B cell (primary cell): ENCODE results near the gene PTRH2.

ENCODE experiments used
- EZH2 ChIP-seq: IDR thresholded peaks from 2 replicates; pipeline ENCODE4 v1.6.1; 2012; ENCODE audit warnings: borderline replicate concordance, low read depth, mild to moderate bottlenecking, moderate library complexity, low read length; ENCODE audit not compliant: insufficient read depth, poor library complexity, severe bottlenecking
- TF ChIP-seq, protein P1 (sequence below): fragments of 200-600 bp; IDR thresholded peaks from one replicate; pipeline ENCODE4 v1.8.0; 2022; ENCODE audit warnings: antibody characterized with exemption, mild to moderate bottlenecking

DNA sequence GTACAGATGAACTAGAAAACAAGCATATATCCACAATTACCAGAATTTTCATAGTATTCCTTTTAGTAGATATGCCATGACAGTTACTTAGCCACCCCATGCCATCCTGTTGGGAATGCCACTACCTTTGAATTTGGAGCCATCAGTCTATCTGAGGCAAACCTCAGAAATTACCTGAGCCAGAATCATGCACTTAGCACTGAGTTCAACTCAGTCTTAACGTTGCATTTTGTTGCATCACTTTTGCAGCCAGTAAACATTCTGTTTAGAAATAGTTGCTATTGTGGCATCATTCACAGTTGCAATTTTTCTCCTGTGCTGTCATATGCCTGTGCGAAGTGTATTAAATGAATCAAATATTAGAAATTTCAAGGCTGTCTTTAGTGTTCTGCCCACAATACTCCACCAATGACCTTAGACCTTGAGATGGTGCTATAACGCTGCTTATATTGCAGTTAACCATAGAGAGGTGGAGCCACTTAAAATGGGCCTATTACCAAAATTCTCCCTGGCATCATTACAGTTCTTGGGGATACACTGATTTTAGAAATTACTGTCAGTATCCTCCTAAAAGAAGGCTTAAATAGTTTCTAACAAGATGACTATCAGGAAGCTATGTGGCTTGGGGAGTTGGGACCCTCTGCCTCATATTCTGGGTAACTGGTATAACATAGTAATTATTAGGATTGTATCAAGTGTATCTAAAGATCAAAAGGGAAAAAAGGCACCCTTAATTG lies 11.1 kb downstream of the PTRH2 start:
- TF ChIP-seq, protein P1, sequence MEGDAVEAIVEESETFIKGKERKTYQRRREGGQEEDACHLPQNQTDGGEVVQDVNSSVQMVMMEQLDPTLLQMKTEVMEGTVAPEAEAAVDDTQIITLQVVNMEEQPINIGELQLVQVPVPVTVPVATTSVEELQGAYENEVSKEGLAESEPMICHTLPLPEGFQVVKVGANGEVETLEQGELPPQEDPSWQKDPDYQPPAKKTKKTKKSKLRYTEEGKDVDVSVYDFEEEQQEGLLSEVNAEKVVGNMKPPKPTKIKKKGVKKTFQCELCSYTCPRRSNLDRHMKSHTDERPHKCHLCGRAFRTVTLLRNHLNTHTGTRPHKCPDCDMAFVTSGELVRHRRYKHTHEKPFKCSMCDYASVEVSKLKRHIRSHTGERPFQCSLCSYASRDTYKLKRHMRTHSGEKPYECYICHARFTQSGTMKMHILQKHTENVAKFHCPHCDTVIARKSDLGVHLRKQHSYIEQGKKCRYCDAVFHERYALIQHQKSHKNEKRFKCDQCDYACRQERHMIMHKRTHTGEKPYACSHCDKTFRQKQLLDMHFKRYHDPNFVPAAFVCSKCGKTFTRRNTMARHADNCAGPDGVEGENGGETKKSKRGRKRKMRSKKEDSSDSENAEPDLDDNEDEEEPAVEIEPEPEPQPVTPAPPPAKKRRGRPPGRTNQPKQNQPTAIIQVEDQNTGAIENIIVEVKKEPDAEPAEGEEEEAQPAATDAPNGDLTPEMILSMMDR: no peak
- TF ChIP-seq EZH2: no peak
